B cell (primary cell): Measurements from ENCODE around the gene GPR146. TPM values are rescaled to one million over a fixed set of nuclear protein-coding genes. Genes with fewer than 3 reads are reported as not detected.

Experiments used
- ATAC-seq: fragments of 200-7000 bp; cut with Tn5 transposase; one replicate; pipeline ENCODE4 v1.10.0; 2021; ENCODE audit warnings: low read depth, mild to moderate bottlenecking, moderate number of reproducible peaks, moderate library complexity
- CTCF ChIA-PET: fragments of 350-600 bp; sonication (Branson Sonifier 250); formaldehyde crosslinking; loops from one replicate; lab custom pipeline; 2021; ENCODE audit warnings: antibody characterized with exemption, inconsistent platforms; lab: Charles Lee
- POLR2A ChIA-PET: fragments of 350-600 bp; sonication (Branson Sonifier 250); formaldehyde crosslinking; loops from one replicate; lab custom pipeline; 2021; ENCODE audit warnings: antibody characterized with exemption; lab: Charles Lee
- DNase-seq: peaks from one replicate; pipeline ENCODE4 v3.0.0; 2013
- H2AFZ ChIP-seq: 2 replicates; pipeline ENCODE4 v1.6.1; 2012; ENCODE audit warnings: mild to moderate bottlenecking, low read depth, low read length; ENCODE audit not compliant: insufficient read depth, poor library complexity, severe bottlenecking
- H3K27ac ChIP-seq, 2 donors: 1 replicate in 1 of 2; 2 replicates in 1 of 2; pipeline ENCODE4 v1.5.1; 2012 to 2013; ENCODE audit warnings: low read length in 2 of 2, mild to moderate bottlenecking in 2 of 2, moderate library complexity in 1 of 2
- H3K27me3 ChIP-seq, 4 experiments: fragments of 200-600 bp in 1 of 4; sonication (generic) in 1 of 4; replicated peaks in 1 of 4; 1 replicate in 2 of 4; 2 replicates in 2 of 4; pipeline versions ENCODE4 v1.6.1 to v1.7.0; 2013 to 2016; ENCODE audit warnings: low read length in 3 of 4, mild to moderate bottlenecking in 2 of 4, mixed read lengths in 1 of 4, moderate library complexity in 1 of 4; ENCODE audit not compliant: insufficient read depth in 4 of 4, control insufficient read depth in 3 of 4; ENCODE audit errors: control extremely low read depth in 1 of 4
- H3K36me3 ChIP-seq, 2 experiments: replicated peaks in 1 of 2; 1 replicate in 1 of 2; 2 replicates in 1 of 2; pipeline versions ENCODE4 v1.6.1 to v1.7.1; 2013; ENCODE audit warnings: low read length in 1 of 2; ENCODE audit not compliant: insufficient read depth in 2 of 2, control insufficient read depth in 1 of 2; ENCODE audit errors: control extremely low read depth in 1 of 2, extremely low read depth in 1 of 2
- H3K4me1 ChIP-seq, 2 donors: fragments of 200-600 bp in 1 of 2; sonication (generic) in 1 of 2; 1 replicate in 1 of 2; 2 replicates in 1 of 2; pipeline versions ENCODE4 v1.5.1 to v1.6.1; 2013 to 2017; ENCODE audit warnings: low read length in 2 of 2; ENCODE audit not compliant: control insufficient read depth in 2 of 2, insufficient read depth in 2 of 2
- H3K4me2 ChIP-seq: replicated peaks from 2 replicates; pipeline ENCODE3; 2012; ENCODE audit warnings: mild to moderate bottlenecking, low read depth, low read length; ENCODE audit not compliant: poor library complexity, severe bottlenecking
- H3K4me3 ChIP-seq, 5 experiments: fragments of 200-600 bp in 1 of 5; sonication (generic) in 1 of 5; 1 replicate in 3 of 5; 2 replicates in 2 of 5; pipeline versions ENCODE4 v1.5.1 to v1.7.0; 2011 to 2016; ENCODE audit warnings: low read length in 4 of 5, mild to moderate bottlenecking in 4 of 5, low read depth in 2 of 5, control low read depth in 1 of 5, moderate library complexity in 1 of 5; ENCODE audit not compliant: insufficient read depth in 1 of 5; ENCODE audit errors: control extremely low read depth in 1 of 5, extremely low read depth in 1 of 5
- H3K79me2 ChIP-seq: fragments of 200-600 bp; sonication (generic); one replicate; pipeline ENCODE4 v1.6.0; 2016; ENCODE audit warnings: low read length; ENCODE audit not compliant: control insufficient read depth, insufficient read depth
- H3K9ac ChIP-seq: fragments of 200-600 bp; sonication (generic); 2 replicates; pipeline ENCODE4 v1.6.1; 2017; ENCODE audit warnings: mild to moderate bottlenecking, low read length, moderate library complexity
- H3K9me3 ChIP-seq, 3 donors: one replicate each; pipeline versions ENCODE4 v1.6.1 to v1.7.1; 2013; ENCODE audit warnings: low read length in 2 of 3; ENCODE audit not compliant: control insufficient read depth in 2 of 3, insufficient read depth in 1 of 3; ENCODE audit errors: control extremely low read depth in 1 of 3
- H4K20me1 ChIP-seq: 2 replicates; pipeline ENCODE4 v1.6.0; 2012; ENCODE audit warnings: mild to moderate bottlenecking, low read length; ENCODE audit not compliant: insufficient read depth, control insufficient read depth, poor library complexity, severe bottlenecking
- H3K27ac Mint-ChIP-seq: one replicate; pipeline ENCODE4 v1.8.0; 2021; ENCODE audit warnings: mixed read lengths
- H3K27me3 Mint-ChIP-seq: one replicate; pipeline ENCODE4 v1.8.0; 2021; ENCODE audit warnings: mixed read lengths
- H3K4me1 Mint-ChIP-seq: one replicate; pipeline ENCODE4 v1.8.0; 2021; ENCODE audit warnings: mixed read lengths
- H3K4me3 Mint-ChIP-seq: one replicate; pipeline ENCODE4 v1.8.0; 2021; ENCODE audit warnings: mixed read lengths
- H3K9me3 Mint-ChIP-seq: one replicate; pipeline ENCODE4 v1.8.0; 2022; ENCODE audit warnings: mixed read lengths; ENCODE audit not compliant: insufficient read depth
- EZH2 ChIP-seq: IDR thresholded peaks from 2 replicates; pipeline ENCODE4 v1.6.1; 2012; ENCODE audit warnings: borderline replicate concordance, low read depth, mild to moderate bottlenecking, moderate library complexity, low read length; ENCODE audit not compliant: insufficient read depth, poor library complexity, severe bottlenecking
- WGBS: methylation state at CpG from one replicate; pipeline ENCODE4 v1.1.5; 2013; ENCODE audit warnings: missing lambda C conversion rate; ENCODE audit not compliant: insufficient coverage; 5-methylcytosine and 5-hydroxymethylcytosine counted together
- intact Hi-C: fragments of 100-400 bp; cut with micrococcal nuclease; formaldehyde crosslinking; loops from one replicate; pipeline ENCODE4 v1.10.0; 2022
- polyA plus RNA-seq: library from polyadenylated mRNA; depleted of rRNA; stranded (reverse); fragments of >200 nt; gene quantifications from 2 replicates; pipeline ENCODE4 v1.2.3, GENCODE V29; 2012
- total RNA-seq, 2 donors: library from RNA; stranded (reverse); fragments of 120-200 nt in 1 of 2; gene quantifications; 1 replicate in 1 of 2; 2 replicates in 1 of 2; pipeline versions ENCODE4 v1.2.3 to v1.2.4, GENCODE V29; 2013 to 2022
- TF ChIP-seq, protein P1 (sequence below): fragments of 200-600 bp; IDR thresholded peaks from one replicate; pipeline ENCODE4 v1.8.0; 2022; ENCODE audit warnings: antibody characterized with exemption, mild to moderate bottlenecking

Gene GPR146
- total and polyA plus RNA-seq, 2 donors (not counting 1 experiment from before 2014, with no cell fraction given): 4.2 to 45.4 TPM

- no peaks in the 10 kb centered on the region for H3K27me3 Mint-ChIP-seq
- CTCF ChIA-PET: interaction anchor here (1.1 kb wide), 1 partner anchor 55 kb away, joined by 3 read pairs; no protein-coding TSS in a partner anchor
- H4K20me1 ChIP-seq: peaks cover 92% of the 10 kb centered on the region
Observed at GRCh38 chr7:1010226-1010625, 34.1 kb upstream of the GPR146 start.

DNA sequence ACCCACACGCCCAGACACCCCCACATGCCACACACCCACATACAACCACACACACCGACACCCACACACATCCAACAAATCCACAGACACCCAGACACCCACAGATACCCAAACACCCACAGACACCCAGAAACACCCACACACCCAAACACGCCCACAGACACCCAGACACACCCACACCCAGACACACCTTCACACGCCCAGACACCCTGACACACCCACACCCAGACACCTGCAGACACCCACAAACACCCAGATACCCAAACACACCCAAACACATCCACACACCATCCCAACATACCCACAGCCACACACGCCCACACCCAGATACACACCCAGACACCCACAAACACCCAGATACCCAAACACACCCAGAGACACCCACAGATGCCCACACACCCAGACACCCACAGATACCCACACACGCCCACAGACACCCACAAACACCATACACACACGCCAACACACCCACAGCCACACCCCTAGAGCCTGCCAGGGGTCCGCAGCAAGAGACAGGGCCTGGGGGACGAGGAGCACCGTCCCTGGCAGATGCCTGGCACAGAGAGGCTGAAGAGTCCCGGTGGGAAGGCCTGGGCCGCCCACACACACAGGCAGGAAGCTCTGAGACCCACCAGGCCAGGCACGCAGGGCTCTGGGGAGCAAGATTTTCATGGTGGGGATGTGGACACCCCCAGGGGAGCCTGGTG is 32.9 kb upstream of the GPR146 start:
- Mint-ChIP-seq H3K27me3 (no peaks in the 10 kb centered on the region), H3K9me3 (no peaks in the 10 kb centered on the region), H3K27ac (peak overlapping the region; percentile 56), H3K4me3 (peak overlapping the region; percentile 52), H3K4me1 (peaks cover 41% of the 10 kb centered on the region)
- 82% methylated on average over 13 of the region's 13 CpGs for WGBS
- TF ChIP-seq EZH2: no peak
- TF ChIP-seq, protein P1, sequence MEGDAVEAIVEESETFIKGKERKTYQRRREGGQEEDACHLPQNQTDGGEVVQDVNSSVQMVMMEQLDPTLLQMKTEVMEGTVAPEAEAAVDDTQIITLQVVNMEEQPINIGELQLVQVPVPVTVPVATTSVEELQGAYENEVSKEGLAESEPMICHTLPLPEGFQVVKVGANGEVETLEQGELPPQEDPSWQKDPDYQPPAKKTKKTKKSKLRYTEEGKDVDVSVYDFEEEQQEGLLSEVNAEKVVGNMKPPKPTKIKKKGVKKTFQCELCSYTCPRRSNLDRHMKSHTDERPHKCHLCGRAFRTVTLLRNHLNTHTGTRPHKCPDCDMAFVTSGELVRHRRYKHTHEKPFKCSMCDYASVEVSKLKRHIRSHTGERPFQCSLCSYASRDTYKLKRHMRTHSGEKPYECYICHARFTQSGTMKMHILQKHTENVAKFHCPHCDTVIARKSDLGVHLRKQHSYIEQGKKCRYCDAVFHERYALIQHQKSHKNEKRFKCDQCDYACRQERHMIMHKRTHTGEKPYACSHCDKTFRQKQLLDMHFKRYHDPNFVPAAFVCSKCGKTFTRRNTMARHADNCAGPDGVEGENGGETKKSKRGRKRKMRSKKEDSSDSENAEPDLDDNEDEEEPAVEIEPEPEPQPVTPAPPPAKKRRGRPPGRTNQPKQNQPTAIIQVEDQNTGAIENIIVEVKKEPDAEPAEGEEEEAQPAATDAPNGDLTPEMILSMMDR: no peak
- Histone ChIP-seq H3K36me3 (peaks cover 0 to 33% of the 10 kb centered on the region in 2 experiments), H4K20me1 (peaks cover 92% of the 10 kb centered on the region), H3K27ac (no peak overlapping the region), H3K4me2 (peak overlapping the region; percentile 46), H3K4me1 (peaks cover 10 to 17% of the 10 kb centered on the region in 2 donors), H3K4me3 (no peak overlapping the region), H3K9ac (no peak overlapping the region), H2AFZ (no peak overlapping the region), H3K9me3 (peaks cover 0 to 5% (median 0%) of the 10 kb centered on the region in 3 donors), H3K79me2 (peaks cover 68% of the 10 kb centered on the region), H3K27me3 (no peaks in the 10 kb centered on the region)
- intact Hi-C loops: no loop called here
- ChIA-PET CTCF (interaction anchor here (1.5 to 1.7 kb wide), 2 partner anchors 10 to 18 kb away, joined by 4 to 10 read pairs; no protein-coding TSS in a partner anchor), POLR2A (interaction anchor here (1.4 kb wide), 1 partner anchor 18 kb away, joined by 6 read pairs; no protein-coding TSS in a partner anchor)
- DNase-seq (no peak), ATAC-seq (peak; percentile 18)

More at GRCh38 chr7:1010226-1010625, 34.1 kb upstream of the GPR146 start:
- Histone ChIP-seq H2AFZ (no peak overlapping the region), H3K9me3 (peaks cover 0 to 5% (median 0%) of the 10 kb centered on the region in 3 donors), H3K79me2 (peaks cover 57% of the 10 kb centered on the region), H3K27me3 (no peaks in the 10 kb centered on the region), H3K4me1 (peaks cover 10 to 17% of the 10 kb centered on the region in 2 donors), H3K4me2 (no peak overlapping the region), H3K36me3 (peaks cover 0 to 33% of the 10 kb centered on the region in 2 experiments), H3K9ac (no peak overlapping the region), H3K27ac (no peak overlapping the region), H3K4me3 (no peak overlapping the region)
- POLR2A ChIA-PET: no interaction called here
- WGBS: 94% methylated on average over 10 of the region's 13 CpGs
- Mint-ChIP-seq H3K9me3 (no peaks in the 10 kb centered on the region), H3K4me3 (no peak overlapping the region), H3K4me1 (peaks cover 43% of the 10 kb centered on the region), H3K27ac (no peak overlapping the region)
- TF ChIP-seq, protein P1: no peak
- no peak for TF ChIP-seq EZH2
- no peak for ATAC-seq
- no peak for DNase-seq
- intact Hi-C loops: no loop called here
